WI38 (cell line): Measurements from ENCODE around the gene SLC24A3.

Source experiments
- H3K4me3 ChIP-seq: 2 replicates; pipeline ENCODE4 v1.5.1; 2011; ENCODE audit warnings: low read depth, mild to moderate bottlenecking, control low read depth, low read length
- TF ChIP-seq, protein P1 (sequence below): IDR thresholded peaks from 2 replicates; pipeline ENCODE4 v1.5.1; 2012; ENCODE audit warnings: low read depth, mild to moderate bottlenecking, control low read depth, low read length

Gene SLC24A3

GRCh38 chr20:19497064-19497463, 284.6 kb downstream of the SLC24A3 start:
- no peak overlapping the region for H3K4me3 ChIP-seq
- TF ChIP-seq, protein P1, sequence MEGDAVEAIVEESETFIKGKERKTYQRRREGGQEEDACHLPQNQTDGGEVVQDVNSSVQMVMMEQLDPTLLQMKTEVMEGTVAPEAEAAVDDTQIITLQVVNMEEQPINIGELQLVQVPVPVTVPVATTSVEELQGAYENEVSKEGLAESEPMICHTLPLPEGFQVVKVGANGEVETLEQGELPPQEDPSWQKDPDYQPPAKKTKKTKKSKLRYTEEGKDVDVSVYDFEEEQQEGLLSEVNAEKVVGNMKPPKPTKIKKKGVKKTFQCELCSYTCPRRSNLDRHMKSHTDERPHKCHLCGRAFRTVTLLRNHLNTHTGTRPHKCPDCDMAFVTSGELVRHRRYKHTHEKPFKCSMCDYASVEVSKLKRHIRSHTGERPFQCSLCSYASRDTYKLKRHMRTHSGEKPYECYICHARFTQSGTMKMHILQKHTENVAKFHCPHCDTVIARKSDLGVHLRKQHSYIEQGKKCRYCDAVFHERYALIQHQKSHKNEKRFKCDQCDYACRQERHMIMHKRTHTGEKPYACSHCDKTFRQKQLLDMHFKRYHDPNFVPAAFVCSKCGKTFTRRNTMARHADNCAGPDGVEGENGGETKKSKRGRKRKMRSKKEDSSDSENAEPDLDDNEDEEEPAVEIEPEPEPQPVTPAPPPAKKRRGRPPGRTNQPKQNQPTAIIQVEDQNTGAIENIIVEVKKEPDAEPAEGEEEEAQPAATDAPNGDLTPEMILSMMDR: no peak

DNA sequence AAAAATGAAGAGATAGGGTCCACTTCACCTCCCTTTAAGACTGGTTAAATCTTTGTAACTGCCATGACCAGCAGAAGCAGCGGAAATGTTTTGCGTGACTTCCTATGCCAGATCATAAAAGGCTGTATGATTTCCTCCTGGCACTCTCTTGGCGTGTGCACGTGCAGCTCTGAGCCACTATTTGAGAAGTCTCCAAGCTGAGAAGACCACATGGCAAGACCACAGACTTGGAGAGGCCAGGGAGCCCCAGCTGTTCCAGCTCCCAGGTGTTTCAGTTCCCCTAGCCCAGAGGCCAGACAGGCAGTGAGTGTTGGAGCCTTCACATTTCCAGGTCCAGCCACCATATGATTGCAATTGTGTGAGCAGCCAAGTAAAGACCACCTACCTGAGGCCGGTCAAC, 286.3 kb downstream of the SLC24A3 start:
- TF ChIP-seq, protein P1: no peak

GRCh38 chr20:19501476-19502115, 289.2 kb downstream of the SLC24A3 start:
- TF ChIP-seq, protein P1: no peak
- H3K4me3 ChIP-seq: no peak overlapping the region

More for the DNA sequence above, 286.3 kb downstream of the SLC24A3 start:
- no peak overlapping the region for H3K4me3 ChIP-seq

DNA sequence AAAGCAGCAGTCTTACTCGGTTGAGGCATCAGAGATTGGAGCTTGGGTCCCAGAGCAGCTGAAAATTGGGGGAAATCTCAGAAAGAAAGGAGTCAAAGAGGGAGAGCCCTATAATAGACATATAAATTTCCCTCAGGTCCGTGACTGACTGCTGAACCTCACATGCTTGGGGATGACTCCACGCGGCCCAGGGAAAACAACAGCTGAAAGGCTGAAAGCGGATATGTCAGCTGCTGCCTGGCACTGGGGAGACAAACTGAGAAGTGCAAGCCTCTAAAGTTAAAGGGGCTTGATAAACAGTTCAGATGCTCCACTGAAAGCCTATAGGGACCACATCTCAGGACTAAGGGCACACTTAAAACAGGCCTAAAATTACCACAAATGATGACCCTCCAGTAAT, 289.7 kb downstream of the SLC24A3 start:
- TF ChIP-seq, protein P1: no peak
- no peak overlapping the region for H3K4me3 ChIP-seq

DNA sequence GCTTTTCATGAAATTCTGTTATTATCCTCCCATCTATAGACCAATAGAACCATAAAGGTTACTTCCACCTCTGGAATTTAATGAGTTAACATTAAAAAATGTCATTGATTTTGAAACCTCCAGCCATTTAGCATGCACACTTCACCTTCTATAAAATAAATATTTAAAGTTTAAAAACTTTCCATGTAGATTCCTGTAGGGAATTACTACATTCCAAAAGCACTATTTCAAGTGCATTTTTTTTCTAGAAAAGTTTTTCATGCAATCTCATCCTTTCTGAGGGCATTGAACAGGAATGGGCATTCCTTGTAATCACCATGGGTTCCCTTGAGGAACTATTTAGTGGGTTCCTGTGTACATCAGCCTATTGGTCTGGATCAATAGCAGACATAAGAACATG, 291.8 kb downstream of the SLC24A3 start:
- TF ChIP-seq, protein P1: no peak
- H3K4me3 ChIP-seq: no peak overlapping the region

DNA sequence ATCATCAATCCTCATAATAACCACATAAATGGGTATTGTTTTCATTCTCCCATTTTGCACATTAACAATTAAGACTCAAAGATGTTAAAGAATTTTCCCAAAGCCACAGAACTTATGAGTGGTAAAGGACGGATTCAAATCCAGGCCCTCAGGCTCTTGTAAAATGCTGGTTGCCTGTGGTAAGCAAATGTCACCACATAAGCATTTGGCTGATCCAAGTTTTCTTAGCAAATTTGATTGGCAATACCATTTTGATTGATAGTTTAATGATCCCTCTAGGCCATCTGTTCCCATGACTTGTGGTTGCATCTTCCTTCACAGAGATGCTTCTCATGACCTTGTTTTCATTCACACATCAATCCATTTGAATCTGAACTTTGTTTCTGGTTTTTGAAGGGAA, 293.6 kb downstream of the SLC24A3 start:
- TF ChIP-seq, protein P1: no peak

GRCh38 chr20:19508449-19508848, 296.0 kb downstream of the SLC24A3 start:
- no peak overlapping the region for H3K4me3 ChIP-seq
- TF ChIP-seq, protein P1: no peak

More for the DNA sequence above, 293.6 kb downstream of the SLC24A3 start:
- H3K4me3 ChIP-seq: no peak overlapping the region
